DOHH2 (cell line): ENCODE results near the gene ERP27.

Source experiments
- CTCF ChIP-seq: fragments of 200-600 bp; sonication (generic); IDR thresholded peaks from one replicate; pipeline ENCODE4 v1.5.1; 2014; ENCODE audit warnings: antibody characterized with exemption, mild to moderate bottlenecking, low read depth, low read length; ENCODE audit not compliant: poor library complexity, severe bottlenecking
- EZH2phosphoT487 ChIP-seq: fragments of 200-600 bp; sonication (generic); IDR thresholded peaks from 2 replicates; pipeline ENCODE4 v1.6.1; 2017; ENCODE audit warnings: borderline replicate concordance, mild to moderate bottlenecking, antibody characterized with exemption, low read length, moderate library complexity, mixed read lengths

- TF ChIP-seq CTCF (no peak), EZH2phosphoT487 (no peak)
Observed at GRCh38 chr12:14874882-14875281, 63.5 kb downstream of the ERP27 start.
